ENCODE measurements around the gene DISC1.

DISC1 gene

GRCh38 chr1:232062967-232063366 lies 436.4 kb downstream of the DISC1 start:
- FAIRE-seq, result no peak

- FAIRE-seq, result no peak
These were observed 439.9 kb downstream of the DISC1 start for GRCh38 chr1:232066521-232066920.

- FAIRE-seq, result no peak
These were observed 447.7 kb downstream of the DISC1 start for GRCh38 chr1:232074265-232074664.

DNA sequence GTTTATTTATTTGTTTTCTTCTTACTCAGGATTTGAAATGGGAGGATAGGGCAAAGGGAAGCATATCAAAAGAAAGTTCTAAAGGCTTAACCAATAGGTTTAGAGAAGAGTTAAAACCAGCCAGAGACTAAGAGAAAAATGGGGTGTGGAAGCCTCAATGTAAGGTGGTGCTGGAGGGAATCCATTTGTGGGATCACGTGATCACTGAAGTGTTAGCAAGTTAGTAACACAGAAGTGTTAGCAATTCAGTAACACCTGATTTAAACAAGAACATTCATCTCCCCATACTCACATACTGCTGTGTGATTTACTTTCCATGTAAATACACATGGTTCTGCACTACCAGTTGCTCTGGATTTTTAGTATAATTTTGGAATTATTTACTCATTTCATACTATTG lies 451.2 kb downstream of the DISC1 start:
- no peak for FAIRE-seq

- FAIRE-seq, result no peak
These were observed 458.1 kb downstream of the DISC1 start for GRCh38 chr1:232084584-232085223.

GRCh38 chr1:232090816-232091215 lies 464.2 kb downstream of the DISC1 start:
- FAIRE-seq, result no peak

Measured in A204.1 (cell line).